HG03159 (cell line): Measurements from ENCODE around the gene SLCO2A1.

ENCODE experiments used
- ATAC-seq: cut with Tn5 transposase; IDR thresholded peaks from one replicate; pipeline ENCODE4 v1.9.1; 2021; ENCODE audit warnings: mild to moderate bottlenecking, moderate library complexity; ENCODE audit not compliant: unreplicated experiment

SLCO2A1 gene

DNA sequence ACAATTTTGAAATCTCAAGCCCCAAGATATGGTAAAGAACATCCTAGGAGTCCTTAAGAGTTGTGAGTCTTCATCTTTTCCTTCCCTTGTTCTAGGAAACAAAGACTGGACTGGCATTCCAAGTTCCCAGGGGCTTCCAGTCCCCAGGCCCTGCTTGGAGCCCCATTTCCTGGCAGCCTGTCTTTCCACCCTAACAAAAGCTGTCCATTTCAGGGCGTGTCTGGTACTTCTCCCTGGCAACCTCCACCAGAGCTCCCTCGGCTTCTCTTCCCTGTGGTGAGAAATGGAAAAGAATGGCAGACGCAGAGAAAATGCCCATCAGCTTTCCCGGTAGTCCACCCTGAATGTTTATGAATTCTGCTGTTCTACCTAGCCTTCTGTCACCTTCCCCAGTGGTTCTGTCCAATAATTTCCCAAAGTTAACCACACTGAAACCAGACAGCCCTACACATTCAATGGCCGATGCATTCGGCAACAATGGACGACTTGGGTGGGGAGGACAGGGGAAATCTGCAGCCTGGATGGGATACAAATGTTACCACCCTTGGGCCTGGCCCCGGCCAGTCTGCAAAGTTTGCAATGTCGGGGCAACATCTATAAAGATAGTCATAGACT, 140.9 kb downstream of the SLCO2A1 start:
- no peak for ATAC-seq

DNA sequence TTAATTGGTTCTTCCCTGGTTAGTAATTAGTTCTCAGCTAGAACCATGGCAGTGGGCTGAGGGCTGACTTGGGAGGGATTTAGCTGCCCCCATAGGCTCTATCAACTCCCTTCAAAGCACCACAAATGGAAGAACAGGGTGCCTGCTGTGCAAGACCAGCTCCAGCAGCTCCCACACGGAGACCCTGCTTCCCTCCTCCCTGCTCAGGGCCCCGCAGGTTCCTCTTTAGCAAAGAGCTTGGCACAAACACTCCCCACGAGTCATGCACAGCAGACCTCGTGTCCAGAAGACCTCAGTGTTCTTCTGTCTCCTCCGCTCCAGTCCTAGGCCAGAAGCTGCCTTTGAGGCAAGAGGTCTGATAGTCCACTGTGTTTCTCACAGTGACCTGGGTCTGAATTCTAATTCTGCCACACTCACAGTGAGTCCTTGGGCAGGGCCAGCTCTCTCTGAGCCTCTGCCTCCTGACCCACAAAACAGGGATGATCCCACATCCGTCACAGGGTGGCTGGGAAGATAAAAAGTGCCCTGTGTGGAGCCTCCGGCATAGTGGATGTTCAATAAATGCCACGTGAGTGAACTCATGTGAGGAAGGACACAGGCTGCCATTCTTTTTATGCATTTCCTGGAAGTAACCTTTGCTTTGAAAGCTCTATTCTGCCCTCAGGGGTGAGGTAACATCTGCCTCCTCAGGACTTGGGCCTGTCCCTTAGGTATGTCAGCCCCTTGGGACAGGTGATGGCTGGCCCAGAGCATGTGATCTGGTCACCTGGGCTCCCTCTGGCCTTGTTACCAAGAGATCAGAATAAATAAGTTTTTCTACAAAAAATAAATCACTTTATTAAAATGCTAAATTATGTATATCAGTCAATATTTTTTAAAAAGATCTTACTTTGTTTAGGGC, 141.7 kb downstream of the SLCO2A1 start:
- no peak for ATAC-seq

DNA sequence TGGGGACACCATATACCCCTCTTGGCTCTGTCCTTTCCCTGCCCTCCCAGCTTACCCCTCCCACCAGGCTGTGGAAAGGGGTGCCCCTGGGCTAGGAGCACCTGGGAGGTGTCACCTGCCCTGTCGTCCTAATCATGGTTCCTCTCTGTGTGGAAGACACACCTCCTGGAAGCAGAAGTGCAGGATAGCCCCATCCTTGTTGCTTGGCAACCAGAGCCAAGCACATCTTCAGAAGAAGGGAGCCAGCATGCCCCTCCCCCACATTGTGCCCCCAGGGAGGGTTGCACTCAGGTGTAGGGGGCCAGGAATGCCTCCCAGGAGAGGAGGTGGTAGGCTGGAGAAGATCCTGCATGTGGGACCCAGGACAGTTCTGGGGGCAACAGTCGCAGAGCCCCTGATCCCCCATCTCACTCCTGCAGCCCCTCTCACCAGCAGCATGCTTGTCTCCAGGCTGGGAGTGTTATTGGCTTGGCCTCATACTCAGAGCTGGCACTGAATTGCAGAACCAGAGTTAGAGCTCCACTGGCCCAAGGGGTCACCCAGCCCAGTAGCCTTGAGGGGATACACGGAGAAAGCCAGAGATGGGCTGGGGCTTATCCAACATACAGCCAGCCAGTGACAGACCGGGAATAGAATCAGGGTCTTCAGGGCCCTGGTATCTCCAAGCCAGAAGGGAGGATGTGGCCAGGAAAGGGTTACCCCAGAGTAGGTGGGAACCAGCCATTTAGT, 142.5 kb downstream of the SLCO2A1 start:
- ATAC-seq, result no peak

DNA sequence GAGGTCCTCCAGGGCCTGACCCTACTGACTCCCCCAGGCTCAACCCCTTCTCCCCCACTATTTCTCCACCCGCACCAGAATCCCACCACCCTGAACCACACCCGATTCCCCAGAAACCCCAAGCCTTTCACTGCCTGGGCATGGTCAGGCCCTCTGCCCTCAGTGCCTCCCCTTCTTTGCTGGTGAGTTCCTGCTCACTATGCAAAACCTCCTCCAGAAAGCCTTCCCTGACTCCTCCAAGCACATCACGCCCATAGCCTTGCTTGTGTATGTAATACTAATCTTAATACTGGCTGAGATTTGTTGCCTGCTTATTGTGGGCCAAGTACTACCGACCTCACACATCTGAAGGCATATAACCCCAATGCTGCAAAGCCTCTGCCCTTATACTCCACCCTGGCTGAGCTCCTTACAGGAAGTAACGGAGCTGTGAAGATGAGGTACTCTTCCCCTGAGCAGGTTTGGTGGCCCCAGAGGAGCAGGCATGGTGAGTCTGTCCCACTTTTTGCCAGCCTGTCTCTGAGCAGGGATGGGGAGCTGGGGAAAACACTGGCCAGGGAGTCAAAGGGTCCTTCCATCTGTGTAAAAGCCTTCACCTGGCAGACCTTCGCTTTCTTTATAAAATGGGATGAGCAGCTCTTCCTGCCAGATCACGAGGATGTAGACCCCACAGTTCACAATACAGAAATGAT, 143.5 kb downstream of the SLCO2A1 start:
- ATAC-seq, result no peak

DNA sequence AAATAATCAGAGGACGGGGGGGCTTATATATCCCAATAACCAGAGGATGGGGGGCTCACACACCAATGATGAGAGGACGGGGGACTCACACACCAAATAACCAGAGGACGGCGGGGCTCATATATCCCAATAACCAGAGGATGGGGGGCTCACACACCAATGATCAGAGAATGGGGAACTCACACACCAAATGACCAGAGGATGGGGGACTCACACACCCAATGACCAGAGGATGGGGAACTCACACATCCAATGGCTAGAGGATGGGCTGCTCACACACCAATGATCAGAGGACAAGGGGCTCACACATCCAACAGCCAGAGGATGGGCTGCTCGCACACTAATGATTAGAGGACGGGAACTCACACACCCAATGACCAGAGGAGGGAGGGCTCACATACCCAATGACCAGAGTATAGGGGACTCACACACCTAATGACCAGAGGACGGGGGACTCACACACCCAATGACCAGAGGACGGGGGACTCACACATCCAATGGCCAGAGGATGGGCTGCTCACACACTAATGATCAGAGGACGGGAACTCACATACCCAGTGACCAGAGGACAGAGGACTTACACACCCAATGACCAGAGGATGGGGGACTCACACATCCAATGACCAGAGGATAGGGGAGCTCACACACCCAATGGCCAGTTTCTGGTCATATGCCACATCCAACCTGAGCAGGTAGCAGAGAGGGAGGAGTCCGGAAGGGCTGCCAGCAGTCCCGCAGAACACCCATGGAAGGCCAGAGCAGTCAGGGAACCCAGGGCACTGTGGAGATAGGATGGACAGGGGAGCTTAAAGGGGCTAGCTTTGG, 144.6 kb downstream of the SLCO2A1 start:
- ATAC-seq, result no peak

DNA sequence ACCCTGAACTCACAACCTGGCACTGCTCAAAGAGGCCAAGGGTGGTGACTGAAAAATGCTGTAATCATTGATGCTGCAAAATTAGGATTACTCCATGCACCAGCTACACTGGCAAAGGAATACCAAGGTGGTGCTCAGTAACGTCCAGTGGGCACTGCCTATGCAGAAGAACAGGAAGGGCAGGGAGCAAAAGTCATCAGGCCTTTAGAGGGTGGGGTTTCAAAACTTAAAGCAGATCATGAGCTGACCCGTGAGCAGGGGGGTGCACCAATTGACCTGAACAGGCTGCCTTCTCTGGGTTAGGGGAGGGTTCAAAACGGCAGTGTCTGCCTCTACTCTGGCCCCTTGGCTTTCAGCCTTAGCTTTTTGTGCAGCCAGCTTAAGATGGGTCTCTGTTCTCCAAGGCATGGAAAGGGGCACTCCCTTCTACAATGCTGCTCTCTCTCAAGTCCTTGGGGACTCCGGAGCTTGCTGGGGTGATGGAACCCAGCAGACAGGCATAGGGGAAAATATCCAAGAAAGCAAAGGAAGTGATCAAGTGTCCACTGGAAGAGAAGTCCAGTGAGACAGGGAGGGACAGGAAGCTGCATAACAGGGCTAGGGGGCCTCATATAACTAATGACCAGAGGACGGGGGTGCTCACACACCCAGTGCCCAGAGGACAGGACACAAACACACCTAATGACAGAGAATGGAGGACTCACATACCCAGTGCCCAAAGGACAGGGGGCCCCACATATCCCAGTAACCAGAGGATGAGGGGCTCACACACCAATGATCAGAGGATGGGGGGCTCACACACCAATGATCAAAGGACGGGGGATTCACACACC, 145.5 kb downstream of the SLCO2A1 start:
- no peak for ATAC-seq

DNA sequence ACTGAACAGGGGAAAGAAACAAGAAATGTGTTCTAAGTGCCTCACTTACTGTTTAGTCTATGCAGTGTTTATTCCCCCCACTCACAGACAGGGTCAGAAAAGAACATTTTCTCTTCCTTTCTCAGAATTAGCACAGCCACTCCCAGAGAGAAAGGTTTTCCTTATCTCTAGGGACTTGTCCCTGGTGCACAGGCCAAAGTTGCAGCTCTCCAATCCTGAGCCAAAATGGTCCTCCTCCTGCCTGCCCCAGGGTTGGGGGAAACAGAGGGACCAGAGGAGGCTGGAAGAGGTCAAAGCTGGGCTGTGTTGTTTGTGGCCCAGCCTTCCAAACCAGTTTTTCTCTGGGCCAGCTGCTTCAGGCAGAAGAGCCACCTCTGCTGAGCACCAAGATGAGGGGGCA, 146.1 kb downstream of the SLCO2A1 start:
- ATAC-seq, result no peak

DNA sequence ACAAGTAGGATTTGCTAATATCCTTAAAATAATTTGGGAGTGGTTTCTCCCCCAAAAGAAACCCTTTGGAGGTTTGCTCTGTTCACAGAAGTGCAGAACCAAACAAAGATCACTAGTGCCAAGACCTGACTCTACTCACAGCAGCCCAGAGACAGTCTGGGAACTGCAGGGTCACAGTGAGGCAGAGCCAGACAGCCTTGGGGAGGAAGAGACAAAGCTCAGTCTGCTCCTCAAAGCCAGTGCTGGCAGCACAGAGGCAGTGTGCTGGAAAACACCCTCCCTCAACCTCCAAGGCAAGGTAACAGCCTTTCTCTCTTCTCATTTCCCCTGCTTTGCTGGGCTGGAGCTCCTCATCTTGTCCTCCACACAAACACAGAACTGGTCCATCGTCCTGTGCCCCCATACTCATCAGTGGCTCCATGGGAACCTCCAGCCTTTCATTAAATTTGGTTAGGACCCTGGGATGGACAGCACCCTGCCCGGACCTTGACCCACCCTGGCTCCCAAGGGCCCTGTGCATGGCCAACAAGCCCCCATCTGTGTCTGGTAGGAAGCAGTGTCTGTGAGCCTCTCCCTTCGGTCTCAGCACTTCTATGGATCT, 146.6 kb downstream of the SLCO2A1 start:
- ATAC-seq, result no peak

DNA sequence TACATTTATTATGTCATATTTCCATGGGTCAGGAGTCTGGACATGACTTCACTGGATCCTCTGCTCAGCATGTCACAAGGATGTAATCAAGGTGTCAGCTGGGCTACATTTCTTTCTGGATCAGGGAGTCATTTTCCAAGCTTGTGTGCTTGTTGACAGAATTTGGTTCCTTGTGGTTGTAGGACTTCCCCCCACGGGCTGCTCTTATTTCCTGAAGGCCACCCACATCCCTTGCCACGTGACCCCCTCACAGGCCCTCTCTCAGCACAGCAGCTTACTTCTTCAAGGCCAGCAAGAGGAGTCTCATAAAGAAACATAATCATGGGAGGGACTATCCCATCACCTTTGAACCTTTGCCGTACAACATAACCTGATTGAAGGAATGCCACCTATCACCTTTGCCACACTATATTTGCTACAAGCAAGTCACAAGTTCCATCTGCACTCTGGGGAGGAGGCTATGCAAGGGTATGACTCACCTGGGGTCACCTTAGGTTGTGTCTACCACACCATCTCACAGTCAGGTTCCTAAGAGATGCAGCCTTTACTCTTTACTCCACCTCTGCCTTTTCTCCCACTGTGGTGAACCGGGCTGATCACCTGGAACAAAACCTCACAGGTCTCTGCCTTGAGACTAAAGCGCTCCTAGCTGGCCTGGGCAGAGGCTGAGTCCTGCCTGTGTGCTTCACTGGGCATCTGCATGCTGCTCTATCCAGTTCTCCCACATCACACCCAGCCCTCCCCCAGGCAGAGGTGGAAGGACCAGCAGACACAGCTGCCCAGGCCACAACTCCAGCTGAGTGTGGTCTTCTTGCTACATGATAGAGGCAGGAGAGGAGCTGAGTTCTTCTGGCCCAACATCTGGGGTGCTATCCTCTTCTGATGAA, 147.5 kb downstream of the SLCO2A1 start:
- no peak for ATAC-seq

DNA sequence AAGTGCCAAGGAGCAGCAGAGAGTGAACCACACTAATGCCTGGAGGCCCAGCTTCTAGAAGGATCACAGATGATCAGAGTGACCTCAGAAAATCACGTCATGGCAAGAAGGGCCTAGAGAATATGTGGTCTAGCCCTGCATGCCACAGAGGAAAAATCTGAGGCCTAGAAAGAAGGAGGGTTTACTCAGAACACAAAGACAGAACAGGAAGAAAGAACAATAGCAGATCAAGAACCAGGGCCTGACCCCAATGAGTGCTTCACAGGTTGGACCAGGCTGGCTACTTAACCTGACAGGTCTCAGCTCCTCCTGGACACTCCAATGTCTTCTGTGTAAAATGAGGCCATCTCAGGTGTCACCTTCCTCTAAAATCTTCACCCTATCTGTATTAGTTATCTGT, 148.2 kb downstream of the SLCO2A1 start:
- no peak for ATAC-seq

DNA sequence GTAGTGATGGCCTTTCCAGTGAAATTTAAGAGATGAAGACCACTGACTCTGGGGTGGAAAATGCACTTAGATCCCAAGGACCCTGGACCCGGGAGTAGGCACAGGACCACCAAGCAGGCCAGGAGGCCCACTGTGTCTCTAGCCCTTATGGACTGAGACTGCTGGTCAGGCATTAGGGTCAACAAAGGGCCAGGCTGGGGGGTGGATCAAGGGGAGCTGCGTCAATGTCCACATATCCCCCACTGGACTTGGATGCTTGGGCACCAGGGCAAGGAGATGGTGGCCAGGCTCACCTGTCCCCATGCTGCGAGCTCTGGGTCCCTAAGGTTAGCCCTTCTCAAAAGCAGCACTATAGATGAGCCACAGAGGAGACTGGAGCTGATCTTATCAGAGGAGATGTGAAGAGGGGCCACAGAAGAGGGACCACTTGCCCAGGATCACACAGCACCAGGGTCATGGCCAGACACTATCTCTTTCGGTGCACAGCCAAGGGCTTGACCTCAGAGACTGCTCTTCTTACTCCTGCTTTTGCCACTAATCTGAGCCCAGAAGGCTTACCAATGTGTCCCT, 148.8 kb downstream of the SLCO2A1 start:
- ATAC-seq, result no peak

DNA sequence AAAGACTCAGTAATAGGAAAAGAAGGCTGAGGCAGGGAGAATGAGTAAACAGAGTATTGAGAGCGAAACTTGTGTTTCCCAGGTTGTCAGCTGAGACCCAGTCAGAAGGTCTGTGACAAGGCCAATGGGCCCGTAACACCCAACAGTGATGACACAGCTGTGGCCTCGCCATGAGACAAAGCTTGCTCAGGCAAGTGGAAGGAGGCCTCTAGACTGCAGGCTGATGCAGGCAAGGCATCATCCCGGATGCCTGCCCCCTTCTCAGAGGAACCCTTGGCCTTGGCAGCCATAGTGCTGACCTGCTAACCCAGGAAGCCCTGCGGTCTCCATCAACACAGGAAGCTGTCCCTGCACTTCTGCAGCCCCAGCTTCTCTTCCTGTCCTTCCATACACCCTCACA, 149.4 kb downstream of the SLCO2A1 start:
- no peak for ATAC-seq

DNA sequence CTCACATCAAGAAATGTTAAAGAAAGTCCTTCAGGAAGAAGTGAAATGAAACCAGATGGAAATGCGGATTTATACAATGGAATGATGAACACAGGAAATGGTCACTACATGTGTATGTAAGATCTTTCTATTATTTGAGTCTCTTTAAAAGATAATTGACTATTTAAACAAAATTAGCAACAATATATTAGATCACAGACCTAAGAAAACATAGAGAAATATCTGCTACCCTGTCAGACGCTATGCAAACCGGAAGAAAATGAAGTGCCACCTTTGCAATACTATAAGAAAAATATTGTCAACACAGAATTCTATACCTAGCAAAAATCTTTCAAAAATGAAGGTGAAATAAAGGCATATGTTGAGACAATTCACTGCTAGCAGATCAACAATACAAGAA, 151.2 kb downstream of the SLCO2A1 start:
- ATAC-seq, result no peak
